Measurements from ENCODE around the gene VWA8. TPM values are rescaled to one million over a fixed set of nuclear protein-coding genes. Genes with fewer than 3 reads are reported as not detected.
A peak's percentile ranks its signal among the peaks of the same experiment; 100 is the strongest.

VWA8 gene
- total and polyA plus RNA-seq, 12 donors, result 7.5 to 71.6 (median 54.3) TPM

DNA sequence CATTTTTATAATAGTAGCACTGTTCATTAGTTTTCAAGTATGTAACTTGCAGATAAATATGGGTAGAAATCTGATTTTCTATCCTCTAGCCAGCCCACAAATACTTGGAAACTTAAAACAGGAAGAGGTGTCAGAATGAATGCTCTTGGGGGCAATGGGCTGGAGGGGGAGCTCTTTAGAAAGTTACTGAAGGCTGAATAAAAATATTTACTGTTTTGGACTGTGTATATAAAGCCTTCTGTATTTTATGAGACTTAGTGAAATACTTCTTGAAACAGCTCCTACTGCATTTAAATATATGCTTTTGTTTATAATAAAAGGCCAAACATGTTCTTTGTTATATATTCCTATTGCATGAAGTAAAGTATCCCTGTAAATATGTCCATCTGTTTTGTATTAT is 364.7 kb downstream of the VWA8 start:
- no peaks in the 10 kb centered on the region for H3K9me3 ChIP-seq
- DNase-seq, result no peak
- no peaks in the 10 kb centered on the region for H3K27me3 ChIP-seq

DNA sequence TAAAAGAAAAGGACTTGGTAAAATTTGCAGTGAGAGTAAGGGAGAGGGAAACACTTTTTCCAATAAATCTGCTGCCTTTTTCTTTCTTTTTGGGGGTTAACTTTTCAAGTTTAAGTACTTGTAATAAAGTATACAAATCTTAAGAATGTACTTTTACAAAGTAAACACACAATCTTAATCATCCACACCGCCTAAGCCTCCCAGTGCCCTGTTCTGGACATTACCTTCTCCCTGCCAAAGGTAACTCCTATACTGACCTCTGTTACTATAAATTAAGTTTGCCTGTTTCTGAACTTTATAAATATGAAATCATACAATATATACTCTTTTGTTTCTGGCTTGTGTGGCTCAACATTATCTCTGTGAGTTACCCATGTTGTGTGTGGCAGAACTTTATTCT is 365.6 kb downstream of the VWA8 start:
- Histone ChIP-seq H3K4me1 (peaks cover 0 to 16% (median 4%) of the 10 kb centered on the region in 9 donors), H3K9me3 (no peaks in the 10 kb centered on the region), H3K36me3 (peaks cover 0 to 12% (median 7%) of the 10 kb centered on the region in 9 donors), H3K4me3 (no peak overlapping the region), H3K27me3 (no peaks in the 10 kb centered on the region), H3K27ac (no peak overlapping the region)
- TF ChIP-seq, protein P1, sequence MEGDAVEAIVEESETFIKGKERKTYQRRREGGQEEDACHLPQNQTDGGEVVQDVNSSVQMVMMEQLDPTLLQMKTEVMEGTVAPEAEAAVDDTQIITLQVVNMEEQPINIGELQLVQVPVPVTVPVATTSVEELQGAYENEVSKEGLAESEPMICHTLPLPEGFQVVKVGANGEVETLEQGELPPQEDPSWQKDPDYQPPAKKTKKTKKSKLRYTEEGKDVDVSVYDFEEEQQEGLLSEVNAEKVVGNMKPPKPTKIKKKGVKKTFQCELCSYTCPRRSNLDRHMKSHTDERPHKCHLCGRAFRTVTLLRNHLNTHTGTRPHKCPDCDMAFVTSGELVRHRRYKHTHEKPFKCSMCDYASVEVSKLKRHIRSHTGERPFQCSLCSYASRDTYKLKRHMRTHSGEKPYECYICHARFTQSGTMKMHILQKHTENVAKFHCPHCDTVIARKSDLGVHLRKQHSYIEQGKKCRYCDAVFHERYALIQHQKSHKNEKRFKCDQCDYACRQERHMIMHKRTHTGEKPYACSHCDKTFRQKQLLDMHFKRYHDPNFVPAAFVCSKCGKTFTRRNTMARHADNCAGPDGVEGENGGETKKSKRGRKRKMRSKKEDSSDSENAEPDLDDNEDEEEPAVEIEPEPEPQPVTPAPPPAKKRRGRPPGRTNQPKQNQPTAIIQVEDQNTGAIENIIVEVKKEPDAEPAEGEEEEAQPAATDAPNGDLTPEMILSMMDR (IDR thresholded peaks at IDR 0.05), result no peak
- intact Hi-C loops (cut with DNase I), result loop anchor here in 1 of 10 donors (1.0 kb wide), 1 partner anchor 14 kb away; no protein-coding TSS in a partner anchor
- DNase-seq (no peak), ATAC-seq (no peak)
- 95 to 97% methylated on average over 1 of the region's 1 CpG for WGBS, 2 donors

More for the DNA sequence above, 364.7 kb downstream of the VWA8 start:
- intact Hi-C loops (cut with DNase I), result no loop called here
- peak overlapping the region in 2 of 10 donors; percentile 3 to 51 for H3K27ac ChIP-seq
- peaks cover 0 to 16% (median 4%) of the 10 kb centered on the region in 9 donors for H3K4me1 ChIP-seq
- H3K36me3 ChIP-seq, result peaks cover 0 to 16% (median 7%) of the 10 kb centered on the region in 9 donors
- TF ChIP-seq, protein P1 (IDR thresholded peaks at IDR 0.05), result peak in 3 of 9 donors; percentile 20 to 32 (median 28)
- ATAC-seq, result peak in 4 of 8 donors; percentile 33 to 62 (median 39)
- H3K4me3 ChIP-seq, result no peak overlapping the region

- no peaks in the 10 kb centered on the region for H3K27me3 ChIP-seq
- no peak overlapping the region for H3K4me3 ChIP-seq
- peaks cover 0 to 41% (median 4%) of the 10 kb centered on the region in 9 donors for H3K36me3 ChIP-seq
- intact Hi-C loops (cut with DNase I), result no loop called here
- H3K27ac ChIP-seq, result peak overlapping the region in 4 of 10 donors; percentile 1 to 32 (median 16)
- 62 to 78% methylated on average over 3 of the region's 3 CpGs for WGBS, 2 donors
- ATAC-seq (no peak), DNase-seq (no peak)
- TF ChIP-seq, protein P1 (IDR thresholded peaks at IDR 0.05), result no peak
- peaks cover 0 to 8% (median 0%) of the 10 kb centered on the region in 9 donors for H3K4me1 ChIP-seq
- H3K9me3 ChIP-seq, result no peaks in the 10 kb centered on the region
Observed at GRCh38 chr13:41590643-41591042, 370.3 kb downstream of the VWA8 start.

GRCh38 chr13:41590122-41590521 is 370.8 kb downstream of the VWA8 start:
- DNase-seq (no peak), ATAC-seq (no peak)
- Histone ChIP-seq H3K27ac (peak overlapping the region in 4 of 10 donors; percentile 1 to 29 (median 16)), H3K9me3 (no peaks in the 10 kb centered on the region), H3K36me3 (peaks cover 0 to 44% (median 4%) of the 10 kb centered on the region in 9 donors), H3K4me3 (no peak overlapping the region), H3K4me1 (peaks cover 0 to 7% (median 0%) of the 10 kb centered on the region in 9 donors), H3K27me3 (no peaks in the 10 kb centered on the region)
- TF ChIP-seq, protein P1 (IDR thresholded peaks at IDR 0.05), result no peak
- intact Hi-C loops (cut with DNase I), result no loop called here

All from heart right ventricle (tissue), 16 donors.